IPS DF 4.7 (cell line): Measurements from ENCODE around the gene PKD2L2.
"Not testable (repeated sequence)": the region's sequence is repeated elsewhere in the genome, so short reads cannot be mapped to it uniquely, and the experiment has no call there.

Source experiments
- DNase-seq: peaks from one replicate; pipeline ENCODE4 v3.0.0-alpha.2; 2013; ENCODE audit warnings: low spot score; ENCODE audit errors: extremely low read depth

PKD2L2 gene

GRCh38 chr5:137887831-137888230 is 1.4 kb upstream of the PKD2L2 start:
- no peak for DNase-seq

GRCh38 chr5:137888466-137888862 is 793 bp upstream of the PKD2L2 start:
- DNase-seq: no peak

- DNase-seq: no peak
These were observed 1.6 kb downstream of the PKD2L2 start for GRCh38 chr5:137890845-137891244.

- no peak for DNase-seq
These were observed 2.6 kb downstream of the PKD2L2 start for GRCh38 chr5:137891849-137892248.

GRCh38 chr5:137894586-137894985 is 5.3 kb downstream of the PKD2L2 start:
- no peak for DNase-seq

GRCh38 chr5:137896560-137896959 is 7.3 kb downstream of the PKD2L2 start:
- no peak for DNase-seq

- DNase-seq: no peak
These were observed 10.2 kb downstream of the PKD2L2 start for GRCh38 chr5:137899493-137899892.

- DNase-seq: no peak
These were observed 12.0 kb downstream of the PKD2L2 start for GRCh38 chr5:137901011-137901817.

- DNase-seq: no peak
These were observed 13.3 kb downstream of the PKD2L2 start for GRCh38 chr5:137902408-137903133.

GRCh38 chr5:137914758-137915157 is 25.5 kb downstream of the PKD2L2 start:
- no peak for DNase-seq

- DNase-seq: no peak
These were observed 27.7 kb downstream of the PKD2L2 start for GRCh38 chr5:137916923-137917322.

- no peak for DNase-seq
These were observed 32.7 kb downstream of the PKD2L2 start for GRCh38 chr5:137921931-137922330.

GRCh38 chr5:137923856-137924255 is 34.6 kb downstream of the PKD2L2 start:
- DNase-seq: no peak

GRCh38 chr5:137932800-137933199 is 43.5 kb downstream of the PKD2L2 start:
- no peak for DNase-seq

- no peak for DNase-seq
These were observed 44.2 kb downstream of the PKD2L2 start for GRCh38 chr5:137933491-137933911.

- DNase-seq: no peak
These were observed 45.9 kb downstream of the PKD2L2 start for GRCh38 chr5:137935190-137935589.

GRCh38 chr5:137935694-137936093 is 46.4 kb downstream of the PKD2L2 start:
- DNase-seq: no peak

GRCh38 chr5:137937994-137938750 is 48.9 kb downstream of the PKD2L2 start:
- no peak for DNase-seq

GRCh38 chr5:137938751-137939143 is 49.5 kb downstream of the PKD2L2 start:
- DNase-seq: no peak

GRCh38 chr5:137939331-137939730 is 50.1 kb downstream of the PKD2L2 start:
- no peak for DNase-seq

GRCh38 chr5:137944280-137944679 is 55.0 kb downstream of the PKD2L2 start:
- not testable (repeated sequence) for DNase-seq

- DNase-seq: no peak
These were observed 56.6 kb downstream of the PKD2L2 start for GRCh38 chr5:137945825-137946224.
